Fibroblast of pulmonary artery (primary cell): ENCODE measurements around the gene GPR18.

Experiments
- DNase-seq: peaks from one replicate; pipeline ENCODE4 v3.0.0-alpha.2; 2010; ENCODE audit warnings: low read depth
- H3K4me3 ChIP-seq: replicated peaks from 2 replicates; pipeline ENCODE4 v1.5.1; 2011; ENCODE audit warnings: low read depth, mild to moderate bottlenecking, control low read depth, low read length, moderate library complexity
- CTCF ChIP-seq: IDR thresholded peaks from 2 replicates; pipeline ENCODE4 v1.5.1; 2011; ENCODE audit warnings: mild to moderate bottlenecking, control low read depth, low read length, inconsistent platforms; ENCODE audit errors: missing control alignments

Gene GPR18

DNA sequence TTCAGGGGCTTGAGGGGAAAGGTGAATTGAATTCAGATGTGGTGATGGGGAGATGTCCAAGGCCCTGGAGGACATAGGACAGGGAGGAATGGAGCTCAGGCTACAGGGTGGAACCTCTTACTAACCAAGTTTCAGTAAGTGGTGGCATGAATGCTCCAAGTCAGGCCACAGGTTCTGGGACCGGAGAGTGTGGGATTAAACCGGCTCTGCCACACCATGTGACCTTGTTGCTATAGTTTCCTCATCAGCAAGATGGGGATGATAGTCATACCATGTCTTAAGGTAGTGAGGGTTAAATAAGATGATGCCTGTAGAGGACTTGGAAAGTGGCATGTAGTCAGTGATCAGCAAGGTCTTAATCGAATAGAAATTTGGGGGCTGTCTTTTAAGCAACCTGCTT, 32.7 kb upstream of the GPR18 start:
- no peak for DNase-seq
- H3K4me3 ChIP-seq: no peak overlapping the region
- TF ChIP-seq CTCF: no peak

GRCh38 chr13:99289674-99290337, 31.6 kb upstream of the GPR18 start:
- H3K4me3 ChIP-seq: no peak overlapping the region
- TF ChIP-seq CTCF: no peak
- no peak for DNase-seq

- no peak for DNase-seq
- TF ChIP-seq CTCF: no peak
- no peak overlapping the region for H3K4me3 ChIP-seq
These were observed 31.1 kb upstream of the GPR18 start for GRCh38 chr13:99289271-99289670.

DNA sequence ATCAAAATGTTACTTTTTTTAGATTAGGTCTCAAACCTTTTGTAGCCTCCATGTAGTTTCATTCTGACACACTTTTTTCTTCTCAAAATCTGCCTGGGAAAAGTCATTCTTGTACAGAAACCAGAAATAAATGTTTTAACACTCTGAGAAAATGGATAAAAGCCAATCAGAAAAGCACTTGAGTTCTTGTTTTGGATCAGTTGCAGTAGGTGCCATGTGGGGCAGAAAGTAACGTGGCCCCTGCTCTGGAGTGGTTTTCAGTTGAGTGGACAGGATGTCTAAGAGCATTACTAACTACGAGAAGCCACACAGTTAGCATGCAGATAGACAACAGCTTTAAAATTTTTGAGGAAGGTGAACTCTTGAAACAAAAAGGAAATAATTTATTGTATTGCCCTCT, 29.9 kb upstream of the GPR18 start:
- H3K4me3 ChIP-seq: no peak overlapping the region
- DNase-seq: no peak
- TF ChIP-seq CTCF: no peak

DNA sequence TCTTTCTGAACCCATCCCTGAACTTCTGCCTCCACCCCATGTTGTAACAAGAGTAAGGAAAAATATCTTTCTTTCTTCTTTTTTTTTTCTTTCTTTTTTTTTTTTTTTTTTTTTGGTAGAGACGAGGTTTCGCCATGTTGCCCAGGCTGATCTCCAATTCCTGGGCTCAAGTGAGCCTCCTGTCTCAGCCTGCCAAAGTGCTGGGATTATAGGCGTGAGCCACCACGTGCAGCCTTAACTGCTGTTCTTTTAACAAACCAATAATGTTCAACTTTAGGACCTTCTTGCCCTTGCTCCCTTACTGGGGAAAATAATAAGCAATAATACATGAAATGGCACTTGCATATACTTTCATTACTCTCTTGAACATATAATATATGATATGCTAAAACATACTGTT, 29.4 kb upstream of the GPR18 start:
- H3K4me3 ChIP-seq: no peak overlapping the region
- TF ChIP-seq CTCF: no peak
- DNase-seq: no peak

DNA sequence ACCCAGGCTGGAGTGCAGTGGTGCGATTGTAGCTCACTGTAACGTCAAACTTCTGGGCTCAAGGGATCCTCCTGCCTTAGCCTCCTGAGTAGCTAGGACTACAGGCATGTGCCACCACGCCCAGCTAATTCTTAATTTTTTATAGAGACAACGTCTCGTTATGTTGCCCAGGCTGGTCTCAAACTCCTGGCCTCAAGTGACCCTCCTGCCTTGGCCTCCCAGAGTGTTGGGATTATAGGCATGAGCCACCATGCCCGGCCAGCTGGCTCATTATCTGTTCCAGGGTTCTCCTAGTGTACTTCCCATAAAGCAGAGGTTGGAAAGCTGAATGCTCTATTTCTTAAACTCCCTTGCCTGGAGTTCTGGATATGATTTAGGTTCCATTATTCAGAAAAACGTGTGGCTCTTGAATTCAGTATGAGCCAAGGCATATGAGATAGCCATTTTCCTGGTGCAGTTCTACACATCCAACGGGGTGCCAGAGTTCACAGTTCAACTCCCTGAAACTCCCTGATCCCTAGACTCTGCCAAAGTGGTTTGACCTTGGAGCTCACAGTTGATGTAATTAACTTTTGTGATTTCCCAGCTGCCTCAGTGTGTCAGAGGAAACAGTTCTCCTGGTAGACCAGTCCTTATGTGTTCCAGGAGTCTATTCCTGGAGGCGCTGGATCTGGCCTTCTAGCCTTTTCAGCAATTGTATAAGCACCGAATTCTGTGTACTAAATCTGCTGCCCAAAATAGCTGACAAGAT, 27.4 kb upstream of the GPR18 start:
- no peak for TF ChIP-seq CTCF
- no peak overlapping the region for H3K4me3 ChIP-seq
- no peak for DNase-seq
